NCI-H2029 treated with DMSO at 0.1 percent for 48 hours (cell line): Measurements from ENCODE around the gene INAFM2.
A peak's percentile ranks its signal among the peaks of the same experiment; 100 is the strongest.

Experiments
- DNase-seq: peaks from one replicate; lab custom pipeline; 2025; lab: John Stamatoyannopoulos, UW

INAFM2 gene

GRCh38 chr15:40329804-40330203 lies 6.3 kb downstream of the INAFM2 start:
- no peak for DNase-seq

GRCh38 chr15:40330368-40330836 lies 6.9 kb downstream of the INAFM2 start:
- DNase-seq = peak; percentile 30

- no peak for DNase-seq
Observed at GRCh38 chr15:40331026-40331425, 7.5 kb downstream of the INAFM2 start.

GRCh38 chr15:40331637-40332036 lies 8.1 kb downstream of the INAFM2 start:
- DNase-seq = no peak

- no peak for DNase-seq
Observed at GRCh38 chr15:40332113-40332781, 8.8 kb downstream of the INAFM2 start.

- DNase-seq = no peak
Observed at GRCh38 chr15:40333922-40334492, 10.5 kb downstream of the INAFM2 start.

- no peak for DNase-seq
Observed at GRCh38 chr15:40334541-40334940, 11.0 kb downstream of the INAFM2 start.

- DNase-seq = no peak
Observed at GRCh38 chr15:40334941-40335795, 11.7 kb downstream of the INAFM2 start.

GRCh38 chr15:40335938-40336743 lies 12.6 kb downstream of the INAFM2 start:
- no peak for DNase-seq

- no peak for DNase-seq
Observed at GRCh38 chr15:40336744-40337122, 13.2 kb downstream of the INAFM2 start.

GRCh38 chr15:40337597-40337996 lies 14.1 kb downstream of the INAFM2 start:
- DNase-seq = no peak

GRCh38 chr15:40338041-40338657 lies 14.7 kb downstream of the INAFM2 start:
- DNase-seq = no peak

- no peak for DNase-seq
Observed at GRCh38 chr15:40338921-40339620, 15.6 kb downstream of the INAFM2 start.

- DNase-seq = no peak
Observed at GRCh38 chr15:40339621-40339945, 16.1 kb downstream of the INAFM2 start.

- no peak for DNase-seq
Observed at GRCh38 chr15:40340038-40340739, 16.7 kb downstream of the INAFM2 start.

- DNase-seq = peak; percentile 43
Observed at GRCh38 chr15:40340740-40341400, 17.4 kb downstream of the INAFM2 start, which contains the start of gene CCDC9B. TSS of gene CCDC9B (minus strand) at chr15:40340939. CDS start at chr15:40340819, 120 bp downstream.

GRCh38 chr15:40342416-40343320 lies 19.2 kb downstream of the INAFM2 start:
- DNase-seq = no peak

- no peak for DNase-seq
Observed at GRCh38 chr15:40343512-40343911, 20.0 kb downstream of the INAFM2 start.

- DNase-seq = no peak
Observed at GRCh38 chr15:40344217-40344616, 20.7 kb downstream of the INAFM2 start.
